H1 (cell line): ENCODE results near the gene TJP2. TPM values are rescaled to one million over a fixed set of nuclear protein-coding genes. Genes with fewer than 3 reads are reported as not detected.

Experiments
- BCL11A ChIP-seq, 2 experiments: IDR thresholded peaks; one replicate each; pipeline ENCODE4 v1.6.1; 2011; ENCODE audit warnings: low read depth in 2 of 2, low read length in 2 of 2, mild to moderate bottlenecking in 2 of 2
- polyA plus RNA-seq, 7 experiments: library from polyadenylated mRNA; depleted of rRNA in 3 of 7; stranded (reverse) in 5 of 7; unstranded in 2 of 7; fragments of >200 nt in 5 of 7; fragments of 200-250 nt in 2 of 7; gene quantifications; 1 replicate in 5 of 7; 2 replicates in 1 of 7; 4 replicates in 1 of 7; pipeline versions ENCODE4 v1.2.1 to v1.2.3, GENCODE V29; 2011 to 2013; ENCODE audit warnings: missing spikeins in 2 of 7, mixed read lengths in 2 of 7
- total RNA-seq: library from RNA; stranded (reverse); fragmentation: NEBNext Ultra II Directional; extraction: Animal tissue kit (Norgen Biotek cat#: 25700); gene quantifications from 2 replicates; pipeline ENCODE4 v1.2.1, GENCODE V29; 2021

TJP2 gene
- total and polyA plus RNA-seq, 2 of the 8 experiments (the other 6 are each of a cell fraction or from before 2014, with no cell fraction given), result 54.9 to 137 TPM

DNA sequence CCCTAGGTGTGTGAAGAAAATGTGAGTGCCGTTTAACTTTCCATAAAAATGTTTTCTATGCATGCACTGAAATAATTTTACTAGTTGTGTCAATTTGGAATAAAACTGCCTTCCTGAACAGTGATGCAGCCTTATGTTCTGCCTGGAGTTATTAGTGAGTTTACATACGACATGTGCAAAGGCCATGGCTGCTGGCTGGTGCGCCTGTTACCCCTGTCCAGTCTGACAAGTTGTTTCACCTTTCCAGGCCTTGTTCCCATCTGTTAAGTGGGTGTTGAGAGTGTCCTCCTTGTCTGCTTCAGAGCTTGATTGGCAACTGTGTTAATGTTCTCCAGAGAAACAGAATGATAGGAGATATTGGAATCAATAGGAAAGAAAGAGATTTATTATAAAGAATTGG, 60.6 kb downstream of the TJP2 start (continued):
- no peak for TF ChIP-seq BCL11A (IDR thresholded peaks at IDR 0.05; ENCODE audit: low read depth in 2 of 2, low read length in 2 of 2)
- TF ChIP-seq, all 59 proteins: peak for 0
